GM12878 (cell line): ENCODE data around the gene PSMB9. TPM values are rescaled to one million over a fixed set of nuclear protein-coding genes. Genes with fewer than 3 reads are reported as not detected.

Source experiments
- ATAC-seq: fragments of 200-7000 bp; cut with Tn5 transposase; 3 replicates; pipeline ENCODE4 v1.9.1; 2020; ENCODE audit warnings: mild to moderate bottlenecking, moderate library complexity
- BruUV-seq: library from RNA; stranded (reverse); fragments of 400-500 nt; replicated peaks from 2 replicates; lab custom pipeline; 2021; lab: Mats Ljungman, UMichigan
- CTCF ChIA-PET: fragments of 300-600 bp; sonication (Branson Sonifier 250); formaldehyde crosslinking; extraction: SDS; loops from one replicate; lab custom pipeline; 2021; ENCODE audit warnings: inconsistent platforms; lab: Yijun Ruan, JAX
- POLR2A ChIA-PET: fragments of 350-600 bp; formaldehyde crosslinking; extraction: SDS; loops from one replicate; lab custom pipeline; 2021; ENCODE audit warnings: inconsistent platforms; lab: Charles Lee
- RAD21 ChIA-PET: fragments of 300-600 bp; sonication (Branson Sonifier 250); formaldehyde crosslinking; loops from one replicate; lab custom pipeline; 2023; ENCODE audit warnings: antibody characterized with exemption; ENCODE audit not compliant: unreplicated experiment; lab: Charles Lee
- SMC1A ChIA-PET: fragments of 300-600 bp; sonication (Branson Sonifier 250); formaldehyde crosslinking; loops from one replicate; lab custom pipeline; 2023; ENCODE audit not compliant: unreplicated experiment, uncharacterized antibody; lab: Charles Lee
- DNase-seq: peaks from one replicate; pipeline ENCODE4 v3.0.0-alpha.2; 2011; ENCODE audit warnings: low read depth, low spot score
- FAIRE-seq: peaks from 3 replicates; lab custom pipeline; 2011; peaks lifted over from hg19 to GRCh38; lab: Jason Lieb, UNC
- H2AFZ ChIP-seq: 2 replicates; pipeline ENCODE4 v1.6.0; 2011; ENCODE audit warnings: low read depth, low read length, control low read depth; ENCODE audit not compliant: control insufficient read depth
- H3K27ac ChIP-seq: 2 replicates; pipeline ENCODE4 v1.5.1; 2011; ENCODE audit warnings: control low read depth; ENCODE audit not compliant: control insufficient read depth, insufficient read depth
- H3K27me3 ChIP-seq, 2 experiments: replicated peaks in 1 of 2; 2 replicates each; pipeline versions ENCODE4 v1.6.0 to v1.6.1; 2011; ENCODE audit warnings: low read length in 1 of 2; ENCODE audit not compliant: control insufficient read depth in 2 of 2, insufficient read depth in 2 of 2
- H3K36me3 ChIP-seq, 2 experiments: 2 replicates each; pipeline ENCODE4 v1.5.1; 2011; ENCODE audit warnings: low read length in 1 of 2; ENCODE audit not compliant: control insufficient read depth in 2 of 2, insufficient read depth in 2 of 2
- H3K4me1 ChIP-seq: 2 replicates; pipeline ENCODE4 v1.6.1; 2011; ENCODE audit warnings: mild to moderate bottlenecking, low read length, moderate library complexity, mixed read lengths; ENCODE audit not compliant: control insufficient read depth, insufficient read depth
- H3K4me2 ChIP-seq: 2 replicates; pipeline ENCODE4 v1.6.0; 2011; ENCODE audit warnings: control low read depth; ENCODE audit not compliant: control insufficient read depth, insufficient read depth
- H3K4me3 ChIP-seq: fragments of 200-600 bp; sonication (generic); 2 replicates; pipeline ENCODE4 v1.5.1; 2016
- H3K79me2 ChIP-seq: 2 replicates; pipeline ENCODE4 v1.6.0; 2011; ENCODE audit warnings: low read length; ENCODE audit not compliant: control insufficient read depth, insufficient read depth
- H3K9ac ChIP-seq: 2 replicates; pipeline ENCODE4 v1.8.0; 2011; ENCODE audit warnings: low read length, control low read depth, mixed read lengths; ENCODE audit not compliant: control insufficient read depth, insufficient read depth
- H3K9me3 ChIP-seq: replicated peaks from 3 replicates; pipeline ENCODE4 v1.5.1; 2011; ENCODE audit warnings: mild to moderate bottlenecking, low read length; ENCODE audit not compliant: control insufficient read depth, insufficient read depth
- H4K20me1 ChIP-seq: 2 replicates; pipeline ENCODE4 v1.6.0; 2011; ENCODE audit not compliant: control insufficient read depth, insufficient read depth
- CBX5 ChIP-seq: sonication (generic); IDR thresholded peaks from 2 replicates; pipeline ENCODE4 v1.6.1; 2016; ENCODE audit warnings: low read depth, moderate library complexity, mild to moderate bottlenecking, inconsistent platforms
- EP300 ChIP-seq, 2 experiments: fragments of 150-350 bp in 1 of 2; IDR thresholded peaks; 2 replicates each; pipeline ENCODE4 v1.6.1; 2011 to 2012; ENCODE audit warnings: low read depth in 2 of 2, low read length in 2 of 2, borderline replicate concordance in 1 of 2, improper control_type of control experiment in 1 of 2, inconsistent platforms in 1 of 2; ENCODE audit not compliant: control insufficient read depth in 1 of 2
- HDAC2 ChIP-seq: fragments of 200-600 bp; sonication (generic); IDR thresholded peaks from 2 replicates; pipeline ENCODE4 v1.6.1; 2017
- MLLT1 ChIP-seq: fragments of 450-650 bp; IDR thresholded peaks from 2 replicates; pipeline ENCODE4 v1.6.1; 2016; ENCODE audit warnings: mild to moderate bottlenecking
- MTA3 ChIP-seq: IDR thresholded peaks from 2 replicates; pipeline ENCODE4 v1.6.1; 2012; ENCODE audit warnings: low read length, inconsistent platforms, borderline replicate concordance
- POLR2AphosphoS5 ChIP-seq: IDR thresholded peaks from 2 replicates; pipeline ENCODE4 v1.6.1; 2011; ENCODE audit warnings: mild to moderate bottlenecking, low read length, inconsistent platforms
- SREBF1 ChIP-seq: IDR thresholded peaks from 2 replicates; pipeline ENCODE4 v1.6.1; 2012; ENCODE audit warnings: mild to moderate bottlenecking, low read length
- TAF1 ChIP-seq: IDR thresholded peaks from 2 replicates; pipeline ENCODE4 v1.6.1; 2011; ENCODE audit warnings: mild to moderate bottlenecking, low read depth, low read length, borderline replicate concordance
- ZSCAN29 ChIP-seq: fragments of 450-650 bp; IDR thresholded peaks from 2 replicates; pipeline ENCODE4 v1.6.1; 2017; ENCODE audit warnings: mild to moderate bottlenecking, moderate library complexity
- WGBS: methylation state at CpG from one replicate; pipeline ENCODE4 v1.1.6; 2016; ENCODE audit warnings: low lambda C conversion rate; ENCODE audit not compliant: insufficient replicate concordance, insufficient coverage; ENCODE audit errors: missing lambda C conversion rate; 5-methylcytosine and 5-hydroxymethylcytosine counted together
- in situ Hi-C: fragments of 300-500 bp; cut with MboI; formaldehyde crosslinking; loops from 9 replicates; pipeline ENCODE4 v1.14.3; 2018; ENCODE audit warnings: mixed read lengths
- intact Hi-C: fragments of 100-400 bp; cut with micrococcal nuclease; formaldehyde crosslinking; loops from one replicate; pipeline ENCODE4 v1.14.2; 2022; ENCODE audit not compliant: unreplicated experiment
- polyA plus RNA-seq, 11 experiments: library from polyadenylated mRNA; depleted of rRNA in 4 of 11; unstranded in 6 of 11; stranded (reverse) in 5 of 11; fragments of >200 nt; fragmentation: Nextera tagmentation in 4 of 11; fragmentation: Illumina TruSeq in 1 of 11; extraction: Ambion mirVana in 4 of 11; extraction: Trizol in 1 of 11; gene quantifications; 1 replicate in 1 of 11; 2 replicates in 10 of 11; pipeline versions ENCODE4 v1.2.1 to v1.2.3, GENCODE V29; 2011 to 2016; ENCODE audit warnings: inconsistent platforms in 2 of 11, missing spikeins in 2 of 11, low read depth in 1 of 11
- total RNA-seq, 4 experiments: library from RNA; depleted of rRNA in 3 of 4; stranded (reverse); fragments of >200 nt in 3 of 4; fragmentation: Illumina TruSeq in 1 of 4; extraction: Trizol in 1 of 4; gene quantifications; 2 replicates each; pipeline versions ENCODE4 v1.2.1 to v1.2.3, GENCODE V29; 2013 to 2021
- TF ChIP-seq, protein P1 (sequence below): IDR thresholded peaks from 2 replicates; pipeline ENCODE4 v1.6.1; 2012; ENCODE audit warnings: low read depth, low read length, improper control_type of control experiment
- TF ChIP-seq, protein P2 (sequence below): IDR thresholded peaks from 2 replicates; pipeline ENCODE4 v1.6.1; 2012; ENCODE audit warnings: low read depth, low read length, improper control_type of control experiment

PSMB9 gene
- total and polyA plus RNA-seq, 10 of the 15 experiments (the other 5 are each of a cell fraction or from before 2014, with no cell fraction given): 167 to 517 (median 275) TPM

- ChIA-PET POLR2A (interaction anchor here (1.2 kb wide), 1 partner anchor 66 kb away, joined by 3 read pairs; the partner anchor contains the start of gene HLA-DMA), RAD21 (interaction anchor here (6.5 kb wide), 1 partner anchor 100 kb away, joined by 104 read pairs; no protein-coding TSS in a partner anchor), CTCF (interaction anchor here (1.3 to 12.7 kb wide), 4 partner anchors 61 to 99 kb away, joined by 4 to 260 read pairs (median 4); partner anchors contain the start of gene HLA-DMA), SMC1A (interaction anchor here (1.0 to 13.8 kb wide), 4 partner anchors 60 to 96 kb away, joined by 3 to 184 read pairs (median 7); partner anchors contain the start of gene HLA-DMA)
- Histone ChIP-seq H3K27me3 (no peaks in the 10 kb centered on the region; a peak in 1 of 4 replicates), H3K9me3 (no peaks in the 10 kb centered on the region), H3K4me2 (no peak overlapping the region), H3K79me2 (no peaks in the 10 kb centered on the region), H3K36me3 (no peaks in the 10 kb centered on the region), H3K4me3 (no peak overlapping the region), H3K9ac (no peak overlapping the region), H3K4me1 (no peaks in the 10 kb centered on the region), H3K27ac (no peak overlapping the region), H4K20me1 (no peaks in the 10 kb centered on the region), H2AFZ (no peak overlapping the region)
- TF ChIP-seq TAF1: no peak
- no peak for TF ChIP-seq ZSCAN29
- TF ChIP-seq SREBF1: no peak
- TF ChIP-seq MTA3: no peak
- no peak for TF ChIP-seq POLR2AphosphoS5
- intact Hi-C loops (loop anchor here (10.0 kb wide), 1 partner anchor 197 kb away; no protein-coding TSS in a partner anchor), in situ Hi-C loops (loop anchor here (5.0 kb wide), 1 partner anchor 100 kb away; no protein-coding TSS in a partner anchor)
- ATAC-seq: no peak
- no TSS peak for BruUV-seq
- DNase-seq: no peak
- FAIRE-seq: no peak
- 90% methylated on average over 5 of the region's 5 CpGs for WGBS
Measured at GRCh38 chr6:32887616-32888015, 33.6 kb downstream of the PSMB9 start.

- Histone ChIP-seq H3K4me2 (no peak overlapping the region), H3K9me3 (no peaks in the 10 kb centered on the region), H3K9ac (no peak overlapping the region), H3K4me1 (no peaks in the 10 kb centered on the region), H2AFZ (no peak overlapping the region), H3K79me2 (no peaks in the 10 kb centered on the region), H4K20me1 (no peaks in the 10 kb centered on the region), H3K27ac (no peak overlapping the region), H3K4me3 (no peak overlapping the region), H3K27me3 (no peaks in the 10 kb centered on the region), H3K36me3 (no peaks in the 10 kb centered on the region)
- no peak for ATAC-seq
- TF ChIP-seq CBX5: no peak
- TF ChIP-seq MLLT1: no peak
- TF ChIP-seq, protein P1, sequence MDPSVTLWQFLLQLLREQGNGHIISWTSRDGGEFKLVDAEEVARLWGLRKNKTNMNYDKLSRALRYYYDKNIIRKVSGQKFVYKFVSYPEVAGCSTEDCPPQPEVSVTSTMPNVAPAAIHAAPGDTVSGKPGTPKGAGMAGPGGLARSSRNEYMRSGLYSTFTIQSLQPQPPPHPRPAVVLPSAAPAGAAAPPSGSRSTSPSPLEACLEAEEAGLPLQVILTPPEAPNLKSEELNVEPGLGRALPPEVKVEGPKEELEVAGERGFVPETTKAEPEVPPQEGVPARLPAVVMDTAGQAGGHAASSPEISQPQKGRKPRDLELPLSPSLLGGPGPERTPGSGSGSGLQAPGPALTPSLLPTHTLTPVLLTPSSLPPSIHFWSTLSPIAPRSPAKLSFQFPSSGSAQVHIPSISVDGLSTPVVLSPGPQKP: no peak
- TF ChIP-seq EP300 (IDR thresholded peaks at IDR 0.05; ENCODE audit: borderline replicate concordance in 1 of 2, control insufficient read depth in 1 of 2, low read depth in 2 of 2, low read length in 2 of 2): no peak
- TF ChIP-seq HDAC2: no peak
- TF ChIP-seq, protein P2, sequence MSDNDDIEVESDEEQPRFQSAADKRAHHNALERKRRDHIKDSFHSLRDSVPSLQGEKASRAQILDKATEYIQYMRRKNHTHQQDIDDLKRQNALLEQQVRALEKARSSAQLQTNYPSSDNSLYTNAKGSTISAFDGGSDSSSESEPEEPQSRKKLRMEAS: no peak
- ChIA-PET CTCF (interaction anchor here (1.1 to 12.7 kb wide), 5 partner anchors 45 to 98 kb away, joined by 4 to 260 read pairs (median 4); partner anchors contain the start of gene HLA-DMA), SMC1A (interaction anchor here (1.0 to 13.8 kb wide), 4 partner anchors 45 to 95 kb away, joined by 5 to 184 read pairs (median 7); partner anchors contain the start of gene HLA-DMA), POLR2A (no interaction called here), RAD21 (interaction anchor here (6.5 kb wide), 1 partner anchor 99 kb away, joined by 104 read pairs; no protein-coding TSS in a partner anchor)
- 100% methylated on average over 2 of the region's 2 CpGs for WGBS
- no TSS peak for BruUV-seq
- FAIRE-seq: no peak
- intact Hi-C loops (loop anchor here (10.0 kb wide), 1 partner anchor 196 kb away; no protein-coding TSS in a partner anchor), in situ Hi-C loops (loop anchor here (5.0 kb wide), 1 partner anchor 99 kb away; no protein-coding TSS in a partner anchor)
- no peak for DNase-seq
Measured at GRCh38 chr6:32888576-32888975, 34.6 kb downstream of the PSMB9 start.
